ENCODE measurements around the gene TTC28. TPM values are rescaled to one million over a fixed set of nuclear protein-coding genes. Genes with fewer than 3 reads are reported as not detected.

Gene TTC28
- total RNA-seq, 3 donors from 2014 or later = 0.66 to 0.90 (median 0.71) TPM

DNA sequence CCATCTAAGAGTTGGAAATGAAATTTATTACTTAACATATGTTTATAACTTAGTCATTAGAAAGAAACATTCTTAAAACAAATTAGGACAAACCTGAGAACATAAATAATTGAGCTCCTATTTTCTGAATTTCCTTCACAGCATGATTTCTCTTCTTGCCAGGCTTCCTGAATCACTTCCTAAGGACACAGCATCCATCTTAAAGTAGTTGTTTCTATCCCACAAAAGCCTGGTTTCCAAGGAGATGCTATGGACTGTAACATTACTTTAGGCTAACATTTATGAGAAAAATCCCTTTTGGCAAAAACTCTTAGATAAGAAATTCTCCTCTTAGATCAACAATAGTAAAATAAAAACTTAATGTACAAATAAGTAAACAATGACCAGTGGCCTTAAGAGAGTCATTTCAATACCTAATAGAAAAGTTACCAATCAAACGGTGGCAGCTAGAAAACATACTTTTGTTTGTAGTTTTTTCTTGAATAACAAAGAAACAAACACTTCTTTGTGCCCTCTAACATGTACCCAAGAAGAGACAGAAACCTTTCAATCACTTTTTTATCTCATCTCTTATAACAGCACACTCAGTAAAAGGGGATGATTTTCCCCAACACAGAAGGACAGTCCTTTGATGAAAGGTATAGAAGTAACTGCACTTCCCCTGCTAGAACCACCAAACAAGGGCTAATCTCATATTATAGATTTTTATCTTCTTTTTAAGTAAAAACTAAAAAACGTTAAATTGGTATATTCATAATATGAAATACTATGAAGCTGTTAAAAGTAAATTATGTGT lies 74.5 kb downstream of the TTC28 start:
- no peaks in the 10 kb centered on the region for H3K4me1 Mint-ChIP-seq (ENCODE audit: low read depth)
- DNase-seq (no peak), ATAC-seq (no peak)
- H3K36me3 Mint-ChIP-seq (ENCODE audit: insufficient read depth) = no peaks in the 10 kb centered on the region
- peaks cover 30% of the 10 kb centered on the region for H3K27me3 Mint-ChIP-seq (ENCODE audit: low read depth)
- no peaks in the 10 kb centered on the region for H3K9me3 Mint-ChIP-seq
- no peak overlapping the region for H3K4me3 Mint-ChIP-seq

DNA sequence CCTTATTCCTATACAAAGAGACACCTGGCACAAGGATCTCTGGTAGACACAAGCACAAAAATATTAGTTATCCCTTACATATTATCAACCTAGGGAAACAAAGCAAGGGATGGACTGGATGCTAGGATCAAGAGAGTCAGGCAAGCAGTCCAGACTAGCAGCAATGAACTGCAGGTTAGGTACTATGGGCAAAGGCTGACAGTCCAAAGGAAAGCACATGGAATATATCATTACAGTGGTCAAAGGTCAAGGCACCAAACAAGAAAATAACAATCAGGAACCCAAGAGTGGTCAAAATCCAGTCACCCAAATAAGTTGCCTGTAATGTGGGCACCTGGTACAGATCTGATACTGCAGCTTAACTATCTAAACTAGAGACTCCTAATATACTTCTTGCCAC lies 77.7 kb downstream of the TTC28 start:
- Mint-ChIP-seq H3K4me1 (ENCODE audit: low read depth) (no peaks in the 10 kb centered on the region), H3K36me3 (ENCODE audit: insufficient read depth) (no peaks in the 10 kb centered on the region), H3K27me3 (ENCODE audit: low read depth) (peaks cover 16% of the 10 kb centered on the region), H3K9me3 (no peaks in the 10 kb centered on the region), H3K4me3 (no peak overlapping the region)
- no peak for DNase-seq
- ATAC-seq = no peak

DNA sequence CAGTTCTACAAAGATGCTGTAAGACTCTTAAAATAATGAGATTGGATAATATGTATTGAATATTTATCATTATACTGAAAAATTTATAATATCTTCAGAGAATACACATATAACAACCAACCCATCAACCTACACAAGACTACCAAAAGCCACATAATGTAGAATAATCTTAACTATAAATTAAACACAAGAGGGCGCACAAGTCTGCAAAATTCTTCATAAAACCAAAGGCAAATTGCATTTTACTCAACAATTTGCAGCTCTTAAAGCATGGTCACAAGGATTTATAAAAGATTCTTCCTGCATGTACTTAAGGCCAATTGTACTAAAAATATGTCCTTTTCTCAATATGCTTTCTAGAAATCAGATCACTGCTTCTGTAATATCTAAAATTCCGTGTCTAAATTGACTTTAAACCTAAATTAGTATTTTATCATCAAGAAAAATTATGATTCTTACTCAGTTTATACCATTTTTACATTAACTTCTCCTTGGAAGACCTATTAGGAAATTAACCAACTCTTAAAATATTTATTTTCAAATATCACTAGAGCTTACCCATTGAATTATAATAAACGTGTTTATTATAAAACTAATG lies 79.0 kb downstream of the TTC28 start:
- ATAC-seq = no peak
- Mint-ChIP-seq H3K9me3 (no peaks in the 10 kb centered on the region), H3K4me3 (no peak overlapping the region), H3K4me1 (ENCODE audit: low read depth) (no peaks in the 10 kb centered on the region), H3K27me3 (ENCODE audit: low read depth) (peaks cover 14% of the 10 kb centered on the region), H3K36me3 (ENCODE audit: insufficient read depth) (no peaks in the 10 kb centered on the region)
- no peak for DNase-seq

DNA sequence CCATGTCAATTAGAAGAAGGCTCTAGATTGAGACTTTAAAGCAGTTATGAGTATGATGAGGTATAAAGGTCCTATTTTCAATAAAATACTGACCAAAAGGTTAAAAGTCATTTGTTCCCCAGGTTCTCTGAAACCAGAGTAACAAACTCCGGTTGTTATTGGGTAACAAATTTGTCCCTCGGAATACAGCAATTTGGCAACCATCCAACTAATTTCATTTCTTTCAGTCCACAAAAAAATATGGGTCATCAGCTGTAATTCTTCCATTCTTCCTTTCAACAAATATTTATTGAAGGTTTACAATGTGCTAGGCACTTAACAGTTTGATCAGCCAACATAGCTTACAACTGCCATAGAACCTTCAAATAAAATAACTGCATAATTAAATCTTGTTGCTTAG lies 79.9 kb downstream of the TTC28 start:
- ATAC-seq = no peak
- Mint-ChIP-seq H3K27me3 (ENCODE audit: low read depth) (peaks cover 19% of the 10 kb centered on the region), H3K4me1 (ENCODE audit: low read depth) (no peaks in the 10 kb centered on the region), H3K9me3 (no peaks in the 10 kb centered on the region), H3K36me3 (ENCODE audit: insufficient read depth) (no peaks in the 10 kb centered on the region), H3K4me3 (no peak overlapping the region)
- no peak for DNase-seq

DNA sequence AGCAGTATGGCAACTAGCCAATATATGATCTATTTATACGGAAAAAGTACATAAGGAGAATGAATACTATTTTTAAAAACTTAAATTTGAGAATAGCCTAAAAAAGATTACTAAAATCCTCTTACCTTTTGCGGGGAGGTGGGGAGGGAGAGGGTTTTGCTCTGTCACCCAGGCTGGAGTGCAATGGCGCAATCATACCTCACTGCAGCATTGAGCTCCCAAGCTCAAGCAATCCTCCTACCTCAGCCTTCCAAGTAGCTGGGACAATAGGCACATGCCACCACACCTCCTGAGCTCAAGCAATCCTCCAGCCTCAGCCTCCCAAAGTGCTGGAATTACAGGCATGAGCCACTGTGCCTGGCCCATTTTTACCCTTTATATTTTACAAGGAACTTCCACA lies 82.0 kb downstream of the TTC28 start:
- H3K36me3 Mint-ChIP-seq (ENCODE audit: insufficient read depth) = no peaks in the 10 kb centered on the region
- no peaks in the 10 kb centered on the region for H3K4me1 Mint-ChIP-seq (ENCODE audit: low read depth)
- DNase-seq (no peak), ATAC-seq (no peak)
- no peak overlapping the region for H3K4me3 Mint-ChIP-seq
- H3K9me3 Mint-ChIP-seq = no peaks in the 10 kb centered on the region
- peaks cover 22% of the 10 kb centered on the region for H3K27me3 Mint-ChIP-seq (ENCODE audit: low read depth)

DNA sequence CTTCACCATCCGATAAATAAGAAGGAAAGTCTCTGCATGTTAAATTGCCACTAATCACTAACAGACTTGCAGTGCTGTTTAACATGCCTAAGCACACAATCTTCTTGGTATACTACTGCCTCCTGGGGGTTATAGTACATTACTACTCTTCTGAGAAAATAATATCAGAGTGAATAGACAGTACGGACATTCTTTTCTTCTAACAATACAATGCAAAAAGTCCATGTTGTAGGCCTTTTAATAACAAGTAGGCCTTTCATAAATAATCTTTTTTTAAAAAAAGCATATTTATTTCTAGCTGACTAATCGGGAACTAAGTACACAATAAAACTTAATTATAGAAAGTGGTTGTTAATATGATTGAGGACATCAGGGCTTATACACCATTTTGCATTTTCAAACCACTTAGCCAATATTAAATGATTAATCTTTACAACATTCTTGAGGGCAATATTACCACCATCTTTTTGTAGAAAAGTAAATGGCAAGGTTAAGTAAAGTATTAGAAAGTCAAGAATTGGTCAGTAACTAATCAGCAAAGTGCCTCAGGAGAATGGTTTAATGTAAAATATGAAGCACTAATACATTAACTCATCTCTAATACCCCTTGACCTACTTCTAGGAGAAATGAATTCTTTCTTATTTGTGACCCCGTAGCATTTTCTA lies 84.7 kb downstream of the TTC28 start:
- Mint-ChIP-seq H3K4me3 (no peak overlapping the region), H3K4me1 (ENCODE audit: low read depth) (no peaks in the 10 kb centered on the region), H3K27me3 (ENCODE audit: low read depth) (peaks cover 22% of the 10 kb centered on the region), H3K9me3 (no peaks in the 10 kb centered on the region), H3K36me3 (ENCODE audit: insufficient read depth) (no peaks in the 10 kb centered on the region)
- ATAC-seq = peak; percentile 54 to 62
- DNase-seq = no peak

DNA sequence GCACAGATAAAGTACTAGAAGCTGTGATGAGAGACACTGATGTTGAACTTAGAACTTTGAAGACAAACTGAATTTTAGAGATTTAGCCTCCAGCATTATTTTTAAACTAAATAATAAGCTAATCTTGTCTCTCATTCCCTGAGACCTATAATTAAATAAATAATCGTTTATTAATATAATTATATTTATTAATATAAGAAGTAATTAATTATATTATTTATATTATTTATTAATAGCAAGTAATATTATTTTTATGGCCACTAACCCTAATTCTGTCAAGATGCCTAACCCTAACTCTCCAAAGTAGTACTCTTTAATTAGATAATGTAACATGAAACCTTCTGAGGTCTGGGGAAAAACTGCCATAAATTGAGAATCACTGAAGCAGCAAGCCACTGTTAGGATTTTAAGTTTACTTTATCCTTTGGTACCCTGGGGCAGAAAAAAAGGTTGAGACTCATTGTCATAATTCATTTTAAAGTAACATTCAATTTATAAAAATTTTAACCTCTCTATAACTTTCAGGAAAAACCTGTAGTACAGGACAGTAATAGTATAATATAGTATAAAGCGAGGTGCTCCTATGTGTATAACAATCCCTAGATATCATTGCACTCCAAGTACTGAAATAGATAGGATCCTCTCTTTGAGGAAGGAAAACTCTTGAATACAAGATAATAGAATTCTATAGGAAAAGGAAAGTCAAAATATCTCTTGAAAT lies 85.4 kb downstream of the TTC28 start:
- H3K4me3 Mint-ChIP-seq = no peak overlapping the region
- H3K4me1 Mint-ChIP-seq (ENCODE audit: low read depth) = no peaks in the 10 kb centered on the region
- no peaks in the 10 kb centered on the region for H3K9me3 Mint-ChIP-seq
- peaks cover 22% of the 10 kb centered on the region for H3K27me3 Mint-ChIP-seq (ENCODE audit: low read depth)
- no peak for ATAC-seq
- no peak for DNase-seq
- H3K36me3 Mint-ChIP-seq (ENCODE audit: insufficient read depth) = no peaks in the 10 kb centered on the region

DNA sequence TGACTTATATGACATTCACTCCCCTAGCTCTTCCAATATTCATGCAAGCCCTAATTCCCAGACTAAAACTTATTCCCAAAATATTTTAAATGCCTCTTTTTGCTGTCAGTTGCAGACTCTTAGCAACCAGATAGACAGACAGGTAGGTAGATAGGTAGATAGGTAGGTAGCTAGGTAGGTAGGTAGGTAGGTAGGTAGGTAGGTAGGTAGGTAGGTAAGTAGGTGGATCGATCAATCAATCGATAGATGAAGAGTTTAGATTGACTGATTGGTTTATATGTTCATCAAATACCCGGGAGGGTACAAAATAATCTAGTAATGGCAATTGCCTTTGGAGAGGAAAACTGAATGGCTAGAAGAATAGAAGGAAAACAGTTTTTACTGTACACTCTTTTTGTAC lies 86.3 kb downstream of the TTC28 start:
- H3K4me1 Mint-ChIP-seq (ENCODE audit: low read depth) = no peaks in the 10 kb centered on the region
- no peak overlapping the region for H3K4me3 Mint-ChIP-seq
- H3K9me3 Mint-ChIP-seq = no peaks in the 10 kb centered on the region
- peaks cover 22% of the 10 kb centered on the region for H3K27me3 Mint-ChIP-seq (ENCODE audit: low read depth)
- ATAC-seq (no peak), DNase-seq (no peak)
- no peaks in the 10 kb centered on the region for H3K36me3 Mint-ChIP-seq (ENCODE audit: insufficient read depth)

DNA sequence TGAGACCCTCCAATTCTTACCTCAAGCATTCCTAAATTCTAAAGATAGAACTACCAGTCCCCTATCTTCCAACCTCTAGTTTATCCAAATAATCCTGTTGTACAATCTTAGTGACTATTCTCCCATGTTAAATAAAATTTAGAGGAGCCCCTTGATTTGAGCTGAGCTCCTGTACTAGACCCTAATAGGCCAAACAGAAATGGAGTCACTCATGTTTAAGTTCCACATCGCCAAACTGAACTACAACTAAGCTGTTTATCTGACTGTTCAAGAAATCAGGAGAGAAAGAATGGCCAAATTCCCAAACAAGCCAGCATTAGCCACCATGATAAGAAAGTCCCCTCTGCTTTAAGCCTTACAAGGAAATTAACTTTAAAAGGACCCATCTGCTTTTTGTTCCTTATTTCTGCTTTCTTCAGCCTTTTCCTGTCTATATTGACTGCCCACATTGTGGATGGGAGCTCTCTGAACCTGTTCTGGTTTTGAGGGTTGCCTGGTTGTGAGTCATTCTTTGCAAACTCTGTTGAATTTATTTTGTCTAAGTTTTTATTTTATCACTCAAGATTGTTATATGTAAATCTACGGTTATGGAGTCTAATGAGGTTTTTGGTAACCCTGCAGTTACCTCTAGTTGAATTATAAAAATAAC lies 90.4 kb downstream of the TTC28 start:
- ATAC-seq (no peak), DNase-seq (no peak)
- no peaks in the 10 kb centered on the region for H3K4me1 Mint-ChIP-seq (ENCODE audit: low read depth)
- H3K27me3 Mint-ChIP-seq (ENCODE audit: low read depth) = peaks cover 20% of the 10 kb centered on the region
- no peak overlapping the region for H3K4me3 Mint-ChIP-seq
- H3K36me3 Mint-ChIP-seq (ENCODE audit: insufficient read depth) = no peaks in the 10 kb centered on the region
- H3K9me3 Mint-ChIP-seq = no peaks in the 10 kb centered on the region

DNA sequence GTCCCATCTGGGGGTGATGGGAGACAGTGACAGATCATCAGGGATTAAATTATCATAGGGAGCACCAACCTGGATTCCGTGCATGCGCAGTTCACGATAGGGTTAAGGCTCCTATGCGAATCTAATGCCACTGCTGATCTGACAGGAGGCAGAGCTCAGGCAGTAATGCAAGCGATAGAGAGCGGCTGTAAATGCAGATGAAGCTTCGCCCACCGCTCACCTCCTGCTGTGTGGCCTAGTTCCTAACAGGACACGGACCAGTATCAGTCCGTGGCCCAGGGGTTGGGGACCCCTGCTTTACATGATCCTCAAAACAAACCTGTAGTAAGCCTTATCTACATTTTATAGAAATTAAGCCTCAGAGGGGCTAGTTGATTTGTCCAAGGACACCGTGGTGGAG lies 94.3 kb downstream of the TTC28 start:
- peaks cover 11% of the 10 kb centered on the region for H3K27me3 Mint-ChIP-seq (ENCODE audit: low read depth)
- no peak for DNase-seq
- no peaks in the 10 kb centered on the region for H3K9me3 Mint-ChIP-seq
- no peaks in the 10 kb centered on the region for H3K36me3 Mint-ChIP-seq (ENCODE audit: insufficient read depth)
- ATAC-seq = no peak
- H3K4me3 Mint-ChIP-seq = no peak overlapping the region
- no peaks in the 10 kb centered on the region for H3K4me1 Mint-ChIP-seq (ENCODE audit: low read depth)

DNA sequence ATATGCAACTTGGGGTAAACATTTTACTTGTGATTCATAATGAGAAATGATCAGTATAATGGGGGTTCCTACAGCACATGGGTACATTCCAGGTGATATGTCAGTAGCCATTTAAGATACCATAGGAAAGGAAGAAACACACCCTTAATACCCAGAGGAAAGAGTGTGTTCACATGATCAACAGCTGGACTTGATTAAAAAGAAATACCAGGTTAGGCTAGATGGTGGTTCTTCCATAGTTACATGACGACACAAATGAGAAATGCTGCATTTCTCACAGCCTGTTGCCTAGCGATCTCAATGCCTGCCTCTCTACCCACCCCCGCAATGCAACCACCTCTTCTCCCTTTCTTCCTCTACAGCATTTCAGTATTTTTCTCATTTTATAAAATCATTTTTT lies 96.8 kb downstream of the TTC28 start:
- Mint-ChIP-seq H3K36me3 (ENCODE audit: insufficient read depth) (no peaks in the 10 kb centered on the region), H3K4me1 (ENCODE audit: low read depth) (no peaks in the 10 kb centered on the region), H3K9me3 (no peaks in the 10 kb centered on the region), H3K4me3 (no peak overlapping the region), H3K27me3 (ENCODE audit: low read depth) (peaks cover 15% of the 10 kb centered on the region)
- DNase-seq = no peak
- ATAC-seq = no peak

DNA sequence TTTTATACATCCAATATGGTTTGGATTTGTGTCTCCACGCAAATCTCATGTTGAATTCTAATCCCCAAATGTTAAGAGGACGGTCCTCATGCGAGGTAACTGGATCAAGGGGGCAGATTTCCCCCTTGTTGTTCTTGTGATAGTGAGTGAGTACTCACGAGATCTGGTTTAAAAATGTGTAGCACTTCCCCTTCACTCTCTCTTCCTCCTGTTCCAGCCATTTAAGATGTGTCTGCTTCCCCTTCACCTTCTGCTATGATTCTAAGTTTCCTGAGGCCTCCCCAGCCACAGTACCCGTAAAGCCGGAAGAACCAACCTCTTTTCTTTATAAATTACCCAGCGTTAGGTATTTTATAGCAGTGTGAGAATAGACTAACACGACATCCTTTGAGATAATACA lies 98.6 kb downstream of the TTC28 start:
- H3K9me3 Mint-ChIP-seq = no peaks in the 10 kb centered on the region
- DNase-seq = no peak
- peaks cover 30% of the 10 kb centered on the region for H3K27me3 Mint-ChIP-seq (ENCODE audit: low read depth)
- H3K36me3 Mint-ChIP-seq (ENCODE audit: insufficient read depth) = no peaks in the 10 kb centered on the region
- no peak overlapping the region for H3K4me3 Mint-ChIP-seq
- no peak for ATAC-seq
- H3K4me1 Mint-ChIP-seq (ENCODE audit: low read depth) = no peaks in the 10 kb centered on the region

DNA sequence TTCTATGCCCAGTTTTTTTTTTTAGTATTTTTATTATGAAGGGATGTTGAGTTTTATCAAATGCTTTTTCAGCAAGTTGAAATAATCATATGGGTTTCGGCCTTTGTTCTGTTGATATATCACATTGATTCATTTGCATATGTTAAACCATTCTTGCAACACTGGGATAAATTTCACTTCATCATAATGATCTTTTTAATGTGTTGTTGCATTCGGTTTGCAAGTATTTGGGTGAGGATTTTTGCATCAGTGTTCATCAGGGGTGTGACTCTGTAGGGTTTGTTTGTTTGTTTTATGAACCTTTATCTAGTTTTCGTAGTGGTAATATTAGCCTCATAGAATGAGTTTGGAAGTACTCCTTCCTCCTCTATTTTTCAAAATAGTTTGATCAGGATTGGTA lies 103.5 kb downstream of the TTC28 start:
- no peak for DNase-seq
- no peak overlapping the region for H3K4me3 Mint-ChIP-seq
- ATAC-seq = no peak
- no peaks in the 10 kb centered on the region for H3K9me3 Mint-ChIP-seq
- peaks cover 27% of the 10 kb centered on the region for H3K27me3 Mint-ChIP-seq (ENCODE audit: low read depth)
- H3K4me1 Mint-ChIP-seq (ENCODE audit: low read depth) = no peaks in the 10 kb centered on the region
- H3K36me3 Mint-ChIP-seq (ENCODE audit: insufficient read depth) = no peaks in the 10 kb centered on the region

DNA sequence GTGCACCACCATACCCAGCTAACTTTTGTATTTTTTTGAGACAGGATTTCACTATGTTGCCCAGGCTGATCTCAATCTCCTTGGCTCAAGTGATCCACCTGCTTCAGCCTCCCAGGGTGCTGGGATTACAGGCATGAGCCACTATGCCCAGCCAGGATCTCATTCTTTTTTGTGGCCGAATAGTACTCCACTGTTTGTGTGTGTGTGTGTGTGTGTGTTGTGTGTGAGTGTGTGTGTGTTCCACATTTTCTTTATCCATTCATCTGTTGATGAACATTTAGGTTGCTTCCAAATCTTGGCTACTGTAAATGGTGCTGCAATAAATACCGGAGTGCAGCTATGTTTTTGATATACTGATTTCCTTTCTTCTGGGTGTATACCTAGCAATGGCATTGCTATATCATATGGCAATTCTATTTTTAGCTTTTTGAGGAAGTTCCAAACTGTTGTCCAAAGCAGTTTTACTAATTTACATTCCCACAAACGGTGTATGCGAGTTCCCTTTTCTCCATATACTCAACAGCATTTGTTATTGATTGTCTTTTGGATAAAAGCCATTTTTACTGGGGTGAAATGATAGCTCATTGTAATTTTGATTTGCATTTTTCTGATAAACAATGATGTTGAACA lies 105.4 kb downstream of the TTC28 start:
- DNase-seq = no peak
- H3K9me3 Mint-ChIP-seq = no peaks in the 10 kb centered on the region
- H3K4me1 Mint-ChIP-seq (ENCODE audit: low read depth) = no peaks in the 10 kb centered on the region
- no peak for ATAC-seq
- no peak overlapping the region for H3K4me3 Mint-ChIP-seq
- H3K36me3 Mint-ChIP-seq (ENCODE audit: insufficient read depth) = no peaks in the 10 kb centered on the region
- H3K27me3 Mint-ChIP-seq (ENCODE audit: low read depth) = peaks cover 24% of the 10 kb centered on the region

Data from activated T-cell treated with anti-CD3 and anti-CD28 coated beads, Interleukin-2, amount 50 U/mL, for 4 hours (primary cell).